Measurements from ENCODE around the gene SPPL2C.

SPPL2C gene

DNA sequence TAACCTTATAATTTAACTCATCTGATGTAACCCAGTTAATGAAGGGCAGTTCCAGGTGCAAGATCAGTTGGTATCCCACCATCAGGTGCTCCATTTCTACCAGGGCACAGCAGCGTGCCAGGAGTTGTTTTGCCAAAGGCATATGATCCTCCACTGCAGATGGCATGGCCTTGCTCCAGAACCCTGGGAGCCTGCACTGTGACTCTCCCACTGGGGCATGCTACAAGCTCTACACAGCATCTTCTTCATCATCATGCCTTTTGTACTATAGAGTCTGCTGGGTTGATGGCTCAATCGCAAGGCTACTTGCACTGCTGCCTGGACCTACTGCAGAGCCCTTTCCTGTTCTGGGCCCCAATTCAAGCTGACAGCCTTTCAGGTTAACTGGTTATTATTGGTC is 38.4 kb downstream of the SPPL2C start:
- TF ChIP-seq, protein P1, sequence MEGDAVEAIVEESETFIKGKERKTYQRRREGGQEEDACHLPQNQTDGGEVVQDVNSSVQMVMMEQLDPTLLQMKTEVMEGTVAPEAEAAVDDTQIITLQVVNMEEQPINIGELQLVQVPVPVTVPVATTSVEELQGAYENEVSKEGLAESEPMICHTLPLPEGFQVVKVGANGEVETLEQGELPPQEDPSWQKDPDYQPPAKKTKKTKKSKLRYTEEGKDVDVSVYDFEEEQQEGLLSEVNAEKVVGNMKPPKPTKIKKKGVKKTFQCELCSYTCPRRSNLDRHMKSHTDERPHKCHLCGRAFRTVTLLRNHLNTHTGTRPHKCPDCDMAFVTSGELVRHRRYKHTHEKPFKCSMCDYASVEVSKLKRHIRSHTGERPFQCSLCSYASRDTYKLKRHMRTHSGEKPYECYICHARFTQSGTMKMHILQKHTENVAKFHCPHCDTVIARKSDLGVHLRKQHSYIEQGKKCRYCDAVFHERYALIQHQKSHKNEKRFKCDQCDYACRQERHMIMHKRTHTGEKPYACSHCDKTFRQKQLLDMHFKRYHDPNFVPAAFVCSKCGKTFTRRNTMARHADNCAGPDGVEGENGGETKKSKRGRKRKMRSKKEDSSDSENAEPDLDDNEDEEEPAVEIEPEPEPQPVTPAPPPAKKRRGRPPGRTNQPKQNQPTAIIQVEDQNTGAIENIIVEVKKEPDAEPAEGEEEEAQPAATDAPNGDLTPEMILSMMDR (IDR thresholded peaks at IDR 0.05; ENCODE audit: extremely low read depth, missing control alignments), result no peak
- no peak for DNase-seq (ENCODE audit: low spot score)

DNA sequence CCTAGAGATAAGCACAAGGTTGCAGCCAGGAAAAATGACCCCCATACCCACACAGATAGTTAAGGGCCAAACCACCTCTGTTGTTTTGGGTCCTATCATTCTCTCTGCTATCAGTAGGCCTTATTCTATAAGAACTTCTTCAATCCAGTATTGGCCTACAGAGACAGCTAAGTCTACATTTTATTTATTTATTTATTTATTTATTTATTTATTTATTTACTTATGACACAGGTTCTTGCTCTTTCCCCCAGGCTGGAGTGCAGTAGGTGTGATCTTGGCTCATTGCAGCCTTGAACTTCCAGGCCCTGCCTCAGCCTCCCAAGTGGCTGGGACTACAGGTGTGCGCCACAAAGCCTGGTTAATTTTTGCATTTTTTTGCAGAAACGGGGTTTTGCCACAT is 42.2 kb downstream of the SPPL2C start:
- no peak for DNase-seq (ENCODE audit: low spot score)
- TF ChIP-seq, protein P1 (IDR thresholded peaks at IDR 0.05; ENCODE audit: extremely low read depth, missing control alignments), result no peak

DNA sequence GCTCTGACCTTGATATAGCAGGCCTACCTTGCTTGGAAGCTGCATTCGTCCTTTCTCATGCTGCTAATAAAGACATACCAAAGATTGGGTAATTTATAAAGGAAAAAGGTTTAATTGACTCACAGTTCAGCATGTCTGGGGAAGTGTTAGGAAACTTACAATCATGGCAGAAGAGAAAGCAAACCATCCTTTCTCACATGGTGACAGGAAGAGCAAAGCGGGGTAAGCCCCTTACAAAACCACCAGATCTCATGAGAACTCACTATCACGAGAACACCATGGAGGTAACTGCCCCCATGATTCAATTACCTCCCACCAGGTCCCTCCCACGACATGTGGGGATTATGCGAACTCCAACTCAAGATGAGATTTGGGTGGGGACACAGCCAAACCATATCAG is 43.7 kb downstream of the SPPL2C start:
- TF ChIP-seq, protein P1 (IDR thresholded peaks at IDR 0.05; ENCODE audit: extremely low read depth, missing control alignments), result no peak
- DNase-seq (ENCODE audit: low spot score), result no peak

DNA sequence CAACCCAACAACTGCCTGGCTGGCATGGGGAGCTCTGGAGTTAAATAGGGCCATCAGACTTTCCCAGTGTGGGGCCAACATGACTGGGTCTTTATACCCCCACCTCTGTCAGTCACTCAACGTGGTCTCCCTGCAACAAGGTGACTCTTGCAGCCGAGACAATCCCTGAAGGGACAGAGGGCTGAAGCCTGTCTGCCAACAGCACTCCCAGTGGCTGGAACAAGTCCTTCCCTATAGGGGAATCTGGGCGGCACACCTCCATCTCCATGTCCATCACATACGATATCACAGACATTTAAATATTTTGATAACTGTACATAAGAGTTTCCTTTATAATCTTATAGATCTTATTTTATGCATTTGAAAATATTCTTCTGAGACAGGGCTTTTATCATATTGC is 44.9 kb downstream of the SPPL2C start:
- TF ChIP-seq, protein P1 (IDR thresholded peaks at IDR 0.05; ENCODE audit: extremely low read depth, missing control alignments), result no peak
- no peak for DNase-seq (ENCODE audit: low spot score)

DNA sequence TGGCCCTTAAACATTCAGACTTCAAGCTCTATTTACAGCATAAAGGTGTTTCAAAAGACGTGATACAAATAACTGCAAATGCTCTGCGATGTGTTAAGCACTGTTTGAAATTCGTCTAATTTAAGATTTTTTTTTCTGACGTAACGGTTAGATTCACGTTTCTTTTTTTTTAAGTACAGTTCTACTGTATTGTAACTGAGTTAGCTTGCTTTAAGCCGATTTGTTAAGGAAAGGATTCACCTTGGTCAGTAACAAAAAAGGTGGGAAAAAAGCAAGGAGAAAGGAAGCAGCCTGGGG is 49.0 kb downstream of the SPPL2C start:
- DNase-seq (ENCODE audit: low spot score), result no peak

DNA sequence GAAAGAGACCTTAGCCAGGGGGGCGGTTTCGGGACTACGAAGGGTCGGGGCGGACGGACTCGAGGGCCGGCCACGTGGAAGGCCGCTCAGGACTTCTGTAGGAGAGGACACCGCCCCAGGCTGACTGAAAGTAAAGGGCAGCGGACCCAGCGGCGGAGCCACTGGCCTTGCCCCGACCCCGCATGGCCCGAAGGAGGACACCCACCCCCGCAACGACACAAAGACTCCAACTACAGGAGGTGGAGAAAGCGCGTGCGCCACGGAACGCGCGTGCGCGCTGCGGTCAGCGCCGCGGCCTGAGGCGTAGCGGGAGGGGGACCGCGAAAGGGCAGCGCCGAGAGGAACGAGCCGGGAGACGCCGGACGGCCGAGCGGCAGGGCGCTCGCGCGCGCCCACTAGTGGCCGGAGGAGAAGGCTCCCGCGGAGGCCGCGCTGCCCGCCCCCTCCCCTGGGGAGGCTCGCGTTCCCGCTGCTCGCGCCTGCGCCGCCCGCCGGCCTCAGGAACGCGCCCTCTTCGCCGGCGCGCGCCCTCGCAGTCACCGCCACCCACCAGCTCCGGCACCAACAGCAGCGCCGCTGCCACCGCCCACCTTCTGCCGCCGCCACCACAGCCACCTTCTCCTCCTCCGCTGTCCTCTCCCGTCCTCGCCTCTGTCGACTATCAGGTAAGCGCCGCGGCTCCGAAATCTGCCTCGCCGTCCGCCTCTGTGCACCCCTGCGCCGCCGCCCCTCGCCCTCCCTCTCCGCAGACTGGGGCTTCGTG is 49.5 kb downstream of the SPPL2C start, which contains the start of gene MAPT:
Gene MAPT (plus strand): TSS at position 533 of the 763 bp plus-strand sequence. CDS start 67,784 bp downstream, outside the sequence.
- TF ChIP-seq, protein P1 (IDR thresholded peaks at IDR 0.05; ENCODE audit: extremely low read depth, missing control alignments), result peak; percentile 88
- DNase-seq (ENCODE audit: low spot score), result peak; percentile 98

More for the DNA sequence above, 49.0 kb downstream of the SPPL2C start:
- TF ChIP-seq, protein P1 (IDR thresholded peaks at IDR 0.05; ENCODE audit: extremely low read depth, missing control alignments), result no peak

DNA sequence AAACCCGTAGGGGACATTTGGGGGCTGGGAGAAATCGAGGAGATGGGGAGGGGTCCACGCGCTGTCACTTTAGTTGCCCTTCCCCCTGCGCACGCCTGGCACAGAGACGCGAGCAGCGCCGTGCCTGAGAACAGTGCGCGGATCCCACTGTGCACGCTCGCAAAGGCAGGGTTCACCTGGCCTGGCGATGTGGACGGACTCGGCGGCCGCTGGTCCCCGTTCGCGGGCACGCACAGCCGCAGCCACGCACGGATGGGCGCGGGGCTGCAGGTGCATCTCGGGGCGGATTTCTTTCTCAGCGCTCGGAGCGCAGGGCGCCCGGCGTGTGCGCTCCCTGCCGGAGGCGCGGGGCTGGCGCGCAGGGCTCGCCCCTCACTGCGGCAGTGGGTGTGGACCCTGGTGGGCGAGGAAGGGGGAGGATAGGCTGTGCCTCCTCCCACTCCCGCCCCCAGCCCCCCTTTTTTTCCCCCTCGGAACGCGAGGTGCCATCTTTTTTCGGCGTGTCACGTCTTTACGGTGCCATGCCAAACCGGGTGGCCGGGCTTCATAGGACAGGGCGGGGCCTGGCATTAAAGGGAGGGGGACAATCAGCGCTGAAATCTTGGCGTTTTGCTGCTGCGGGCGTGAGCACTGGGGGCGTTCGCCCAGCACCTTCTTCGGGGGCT is 50.8 kb downstream of the SPPL2C start:
- peak; percentile 50 for DNase-seq (ENCODE audit: low spot score)

More for the DNA sequence above, 50.8 kb downstream of the SPPL2C start:
- TF ChIP-seq, protein P1 (IDR thresholded peaks at IDR 0.05; ENCODE audit: extremely low read depth, missing control alignments), result no peak
